ENCODE data around the gene SLC29A2.
"Not testable (repeated sequence)": the region's sequence is repeated elsewhere in the genome, so short reads cannot be mapped to it uniquely, and the experiment has no call there.

SLC29A2 gene

DNA sequence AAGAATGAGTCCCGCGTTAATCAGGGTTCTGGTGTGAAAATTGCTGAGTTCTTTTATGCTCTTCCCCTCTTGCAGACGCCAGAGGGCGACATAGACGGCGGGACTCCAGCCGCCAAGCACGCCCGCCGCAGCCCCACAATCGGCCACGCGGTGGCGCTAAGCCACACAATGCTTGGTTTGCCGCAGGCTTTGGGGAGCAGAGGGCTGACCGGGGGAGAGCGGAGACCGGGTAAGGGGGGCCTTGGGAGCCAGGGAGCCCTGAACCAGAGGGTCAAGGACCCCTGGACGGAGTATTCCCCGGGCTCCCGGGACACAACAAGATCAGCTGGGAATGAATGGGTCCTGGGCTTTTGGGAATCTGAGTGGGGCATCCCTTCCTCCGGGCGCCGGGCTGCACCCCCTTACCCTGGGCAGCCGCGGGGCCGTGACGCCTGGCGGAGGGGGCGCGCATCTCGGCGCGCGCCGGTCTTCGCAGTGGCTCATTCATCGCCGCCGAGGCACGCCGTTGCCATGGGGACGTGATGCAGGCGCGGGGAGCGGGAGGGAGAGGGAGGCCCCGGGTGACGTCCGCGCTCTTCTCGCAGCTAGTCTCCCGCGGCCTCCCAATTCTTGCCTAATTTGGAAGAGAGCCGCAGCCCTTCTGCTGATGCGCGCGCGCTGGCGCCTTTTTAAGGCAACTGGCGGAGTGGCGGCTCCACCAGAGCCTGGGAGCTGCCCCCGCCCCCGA, 37.1 kb upstream of the SLC29A2 start:
- peak overlapping the region; percentile 32 for H3K4me3 ChIP-seq
- no peaks in the 10 kb centered on the region for H3K4me1 ChIP-seq
- in situ Hi-C loops (cut with MboI; ENCODE audit: low sequenced_read_pairs) = loop anchor here (5.0 to 10.0 kb wide), 2 partner anchors 276 to 424 kb away; no protein-coding TSS in a partner anchor
- no peaks in the 10 kb centered on the region for H3K36me3 ChIP-seq (replicated peaks)
- peaks cover 7% of the 10 kb centered on the region for H3K27me3 ChIP-seq (ENCODE audit: low read depth)
- peak; percentile 85 to 95 for DNase-seq (ENCODE audit: low spot score in 2 of 2)
- H3K9me3 ChIP-seq = no peaks in the 10 kb centered on the region

DNA sequence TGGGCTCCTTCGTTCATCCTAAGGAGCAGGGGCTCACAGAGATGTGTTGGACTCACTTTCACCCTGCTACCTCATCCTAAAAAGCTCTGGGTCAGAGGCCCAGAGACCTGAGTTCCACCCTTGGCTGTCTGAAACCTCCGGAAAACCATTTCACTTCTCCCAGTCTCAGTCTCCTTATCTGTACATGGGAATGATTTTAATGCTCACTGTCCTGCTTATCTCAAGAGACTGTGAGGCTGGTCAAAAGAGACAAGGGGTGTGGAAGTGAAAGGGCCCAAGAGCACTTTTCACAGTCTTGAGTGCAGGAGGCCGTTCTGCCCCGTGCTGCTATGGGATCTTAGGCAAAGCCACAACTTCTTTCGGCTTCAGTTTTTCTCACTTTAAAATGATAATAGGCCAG, 36.1 kb upstream of the SLC29A2 start:
- no peak overlapping the region for H3K4me3 ChIP-seq
- no peaks in the 10 kb centered on the region for H3K9me3 ChIP-seq
- H3K27me3 ChIP-seq (ENCODE audit: low read depth) = peaks cover 8% of the 10 kb centered on the region
- H3K36me3 ChIP-seq (replicated peaks) = no peaks in the 10 kb centered on the region
- no peak for DNase-seq (ENCODE audit: low spot score in 2 of 2)
- in situ Hi-C loops (cut with MboI; ENCODE audit: low sequenced_read_pairs) = loop anchor here (5.0 to 10.0 kb wide), 2 partner anchors 277 to 425 kb away; no protein-coding TSS in a partner anchor
- no peaks in the 10 kb centered on the region for H3K4me1 ChIP-seq

DNA sequence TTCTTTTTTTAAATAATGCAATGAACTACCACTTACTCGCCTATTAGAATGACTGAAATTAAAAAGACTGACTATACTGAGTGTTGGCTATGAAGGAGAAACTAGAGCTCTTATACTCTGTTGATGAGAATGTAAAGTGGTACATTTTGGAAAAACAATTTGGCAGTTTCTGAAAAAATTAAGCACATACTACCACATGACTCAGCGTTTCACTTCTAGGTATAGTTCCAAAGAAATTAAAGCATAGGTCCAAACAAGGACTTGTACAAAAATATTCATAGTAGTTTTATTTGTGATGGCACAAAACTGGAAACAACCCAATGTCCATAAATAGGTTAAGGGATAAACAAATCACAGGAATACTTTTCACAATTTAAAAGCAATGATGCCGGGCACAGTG, 22.4 kb upstream of the SLC29A2 start:
- Histone ChIP-seq H3K36me3 (replicated peaks) (no peaks in the 10 kb centered on the region), H3K4me1 (no peaks in the 10 kb centered on the region), H3K4me3 (no peak overlapping the region), H3K9me3 (no peaks in the 10 kb centered on the region), H3K27me3 (ENCODE audit: low read depth) (peaks cover 20% of the 10 kb centered on the region)
- in situ Hi-C loops (cut with MboI; ENCODE audit: low sequenced_read_pairs) = no loop called here
- DNase-seq (ENCODE audit: low spot score in 2 of 2) = no peak

DNA sequence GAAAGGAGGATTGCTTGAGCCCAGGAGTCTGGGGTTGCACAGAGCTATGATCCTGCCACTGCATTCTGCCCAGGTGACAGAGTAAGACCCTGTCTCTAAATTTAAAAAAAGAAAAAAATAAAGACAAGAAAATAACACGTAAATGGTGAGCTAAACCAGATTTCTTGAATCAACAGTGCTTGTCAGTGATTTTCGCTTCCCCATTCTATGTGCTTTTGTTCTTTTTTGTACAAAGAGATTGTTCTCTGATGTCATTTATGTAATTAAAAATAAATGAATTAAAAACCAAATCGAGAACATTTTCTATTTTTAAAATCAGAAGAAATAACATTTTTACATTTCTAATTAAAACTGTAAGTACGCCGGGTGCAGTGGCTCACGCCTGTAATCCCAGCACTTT, 19.8 kb upstream of the SLC29A2 start:
- in situ Hi-C loops (cut with MboI; ENCODE audit: low sequenced_read_pairs) = no loop called here
- Histone ChIP-seq H3K36me3 (replicated peaks) (no peaks in the 10 kb centered on the region), H3K27me3 (ENCODE audit: low read depth) (peaks cover 20% of the 10 kb centered on the region), H3K9me3 (no peaks in the 10 kb centered on the region), H3K4me1 (peaks cover 2% of the 10 kb centered on the region; the same call in 1 of the 2 replicates), H3K4me3 (no peak overlapping the region)
- no peak for DNase-seq (ENCODE audit: low spot score in 2 of 2)

DNA sequence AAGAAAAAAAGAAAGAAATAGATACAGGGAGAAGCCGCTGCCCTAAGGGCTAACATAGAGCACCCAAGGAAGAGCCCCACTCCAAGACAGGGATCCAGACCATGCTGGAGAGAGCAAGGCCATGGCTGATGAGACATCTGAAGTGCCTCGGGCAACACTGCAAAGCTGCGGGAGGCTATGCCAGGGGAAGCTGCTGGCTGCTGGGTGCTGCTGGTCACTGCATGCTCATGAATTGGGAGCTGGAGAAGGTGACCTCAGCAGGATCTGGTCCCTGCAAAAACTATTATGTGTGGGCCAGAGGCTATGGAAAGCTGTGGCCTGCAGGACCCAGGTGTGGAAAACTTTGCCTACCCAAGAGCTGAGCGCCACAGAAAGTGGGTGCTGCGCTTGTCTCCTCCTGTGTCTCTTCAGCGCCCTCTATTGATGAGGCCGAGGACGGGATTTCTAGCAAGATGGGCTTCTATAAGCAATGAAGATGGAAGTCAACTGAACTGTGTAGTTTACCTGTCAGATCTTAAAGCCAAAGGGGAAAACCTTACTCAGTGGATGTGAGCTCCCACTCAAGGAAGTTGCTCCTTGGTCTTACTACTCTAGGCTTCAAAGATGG, 17.3 kb upstream of the SLC29A2 start:
- Histone ChIP-seq H3K4me1 (peaks cover 2% of the 10 kb centered on the region; the same call in 1 of the 2 replicates), H3K36me3 (replicated peaks) (no peaks in the 10 kb centered on the region), H3K4me3 (no peak overlapping the region), H3K27me3 (ENCODE audit: low read depth) (peaks cover 20% of the 10 kb centered on the region), H3K9me3 (no peaks in the 10 kb centered on the region)
- DNase-seq (ENCODE audit: low spot score in 2 of 2) = peak; percentile 63 to 86
- in situ Hi-C loops (cut with MboI; ENCODE audit: low sequenced_read_pairs) = no loop called here

DNA sequence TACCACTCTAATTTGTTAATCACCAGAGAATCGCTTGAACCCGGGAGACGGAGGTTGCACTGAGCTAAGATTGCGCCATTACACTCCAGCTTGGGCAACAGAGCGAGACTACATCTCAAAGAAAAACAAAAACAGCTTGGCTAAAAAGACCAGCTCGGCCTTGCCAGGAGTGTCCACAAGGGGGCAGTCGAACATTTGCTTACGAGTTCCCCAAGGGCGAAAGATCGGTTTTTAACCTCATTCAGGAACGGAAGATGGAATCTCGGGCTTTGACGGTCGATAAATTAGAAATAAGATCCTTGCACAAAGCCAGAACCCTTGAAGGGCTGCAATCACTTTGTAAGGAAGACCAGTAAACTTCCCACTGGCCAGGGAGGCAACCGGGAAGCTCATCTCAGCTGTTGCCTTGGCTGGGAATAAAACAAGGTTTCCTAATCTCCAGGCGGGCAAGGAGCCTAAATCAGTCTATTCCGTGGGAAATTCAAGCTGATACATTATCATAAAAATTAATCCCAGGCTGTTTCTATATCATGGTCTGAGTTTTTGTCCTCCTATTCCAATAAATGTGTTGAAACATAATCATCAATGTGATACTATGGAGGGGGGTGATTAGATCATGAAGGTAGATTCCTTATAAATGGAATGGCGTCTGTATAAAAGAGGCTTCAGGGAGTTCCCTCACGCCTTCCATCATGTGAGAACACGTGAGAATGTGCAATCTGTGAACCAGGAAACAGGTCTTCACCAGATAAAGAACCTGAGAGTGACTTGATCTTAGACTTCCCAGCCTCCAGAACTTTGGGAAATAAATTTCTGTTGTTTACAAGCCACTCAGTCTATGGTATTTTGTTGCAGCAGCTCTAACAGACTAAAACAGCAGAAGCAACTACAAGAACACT, 14.9 kb upstream of the SLC29A2 start:
- DNase-seq (ENCODE audit: low spot score in 2 of 2) = peak; percentile 72 to 93
- Histone ChIP-seq H3K4me3 (peak overlapping the region; percentile 5; the same call in 1 of the 2 replicates), H3K27me3 (ENCODE audit: low read depth) (peaks cover 13% of the 10 kb centered on the region), H3K9me3 (no peaks in the 10 kb centered on the region), H3K36me3 (replicated peaks) (no peaks in the 10 kb centered on the region), H3K4me1 (peaks cover 2% of the 10 kb centered on the region; the same call in 1 of the 2 replicates)
- in situ Hi-C loops (cut with MboI; ENCODE audit: low sequenced_read_pairs) = no loop called here

DNA sequence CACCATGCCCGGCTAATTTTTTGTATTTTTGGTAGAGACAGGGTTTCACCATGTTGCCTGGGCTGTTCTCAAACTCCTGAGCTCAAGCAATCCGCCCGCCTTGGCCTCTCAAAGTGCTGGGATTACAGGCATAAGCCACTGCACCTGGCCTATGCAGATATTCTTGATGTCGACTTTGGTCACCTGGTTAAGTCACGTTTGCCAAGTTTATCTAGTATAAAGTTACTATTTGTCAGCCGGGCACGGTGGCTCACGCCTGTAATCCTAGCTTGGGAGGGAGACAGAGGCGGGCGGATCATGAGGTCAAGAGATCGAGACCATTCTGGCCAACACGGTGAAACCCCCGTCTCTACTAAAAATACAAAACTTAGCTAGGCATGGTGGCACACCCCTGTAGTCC, 12.8 kb upstream of the SLC29A2 start:
- H3K36me3 ChIP-seq (replicated peaks); in situ Hi-C loops (cut with MboI; ENCODE audit: low sequenced_read_pairs); H3K4me1 ChIP-seq; DNase-seq (ENCODE audit: low spot score in 2 of 2); H3K27me3 ChIP-seq (ENCODE audit: low read depth); H3K4me3 ChIP-seq; H3K9me3 ChIP-seq: not testable (repeated sequence)

DNA sequence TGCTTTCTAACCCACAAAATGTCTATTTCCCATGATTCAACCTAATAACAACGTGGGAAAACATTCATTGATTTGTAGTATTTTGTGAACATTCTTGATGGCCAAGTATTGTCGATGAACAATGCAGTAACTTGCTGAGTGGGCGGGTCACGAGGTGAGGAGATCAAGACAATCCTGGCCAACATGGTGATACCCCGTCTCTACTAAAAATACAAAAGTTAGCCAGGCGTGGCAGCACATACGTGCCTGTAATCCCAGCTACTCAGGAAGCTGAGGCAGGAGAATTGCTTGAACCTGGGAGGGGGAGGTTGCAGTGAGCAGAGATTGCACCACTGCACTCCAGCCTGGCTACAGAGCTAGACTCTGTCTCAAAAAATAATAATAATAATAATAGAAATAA, 8.7 kb upstream of the SLC29A2 start:
- H3K27me3 ChIP-seq (ENCODE audit: low read depth); H3K9me3 ChIP-seq; in situ Hi-C loops (cut with MboI; ENCODE audit: low sequenced_read_pairs); H3K36me3 ChIP-seq (replicated peaks); H3K4me3 ChIP-seq; DNase-seq (ENCODE audit: low spot score in 2 of 2); H3K4me1 ChIP-seq: not testable (repeated sequence)

DNA sequence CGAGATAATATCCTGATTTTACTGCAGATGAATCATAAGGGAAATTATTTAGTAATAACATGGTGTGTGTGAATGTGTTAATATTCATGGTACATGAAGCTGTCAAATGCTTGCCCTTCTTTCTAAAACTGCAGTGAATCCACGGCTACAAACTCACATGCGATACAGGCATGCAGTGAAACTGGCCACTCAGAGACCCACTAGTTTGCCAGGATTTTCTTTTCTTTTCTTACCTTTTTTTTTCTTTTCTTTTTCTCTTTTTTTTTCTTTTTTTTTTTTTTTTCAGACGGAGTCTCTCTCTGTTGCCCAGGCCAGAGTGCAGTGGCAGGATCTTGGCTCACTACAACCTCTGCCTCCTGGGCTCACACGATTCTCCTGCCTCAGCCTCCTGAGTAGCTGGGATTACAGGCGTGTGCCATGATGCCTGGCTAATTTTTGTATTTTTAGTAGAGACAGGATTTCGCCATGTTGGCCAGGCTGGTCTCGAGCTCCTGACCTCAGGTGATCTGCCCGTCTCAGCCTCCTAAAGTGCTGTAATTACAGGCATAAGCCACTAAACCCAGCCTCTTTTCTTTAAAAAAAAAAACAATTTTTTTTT, 2.2 kb upstream of the SLC29A2 start:
- H3K4me3 ChIP-seq; H3K9me3 ChIP-seq; in situ Hi-C loops (cut with MboI; ENCODE audit: low sequenced_read_pairs); H3K27me3 ChIP-seq (ENCODE audit: low read depth); DNase-seq (ENCODE audit: low spot score in 2 of 2): not testable (repeated sequence)
- Histone ChIP-seq H3K4me1 (peaks cover 11% of the 10 kb centered on the region), H3K36me3 (replicated peaks) (peaks cover 15% of the 10 kb centered on the region)

DNA sequence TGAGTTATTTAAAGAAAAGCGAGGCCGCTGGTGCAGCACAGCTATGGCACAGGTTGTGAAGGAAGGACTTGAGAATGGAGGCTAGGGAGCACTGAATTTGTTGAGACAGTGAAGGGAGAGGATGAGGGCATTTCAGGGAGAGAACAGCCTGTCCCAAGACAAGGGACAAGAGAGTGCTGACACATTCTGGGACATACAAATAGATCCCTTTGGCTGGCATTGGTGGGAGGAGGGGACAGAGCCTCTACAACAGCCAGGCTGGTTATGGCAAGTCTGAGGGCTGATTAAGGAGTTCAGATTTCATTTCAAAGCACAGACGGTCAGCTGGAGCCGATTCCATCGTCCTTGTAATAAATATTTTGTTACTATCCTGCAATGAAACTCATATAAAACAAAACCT, 1.7 kb upstream of the SLC29A2 start:
- in situ Hi-C loops (cut with MboI; ENCODE audit: low sequenced_read_pairs) = no loop called here
- no peak for DNase-seq (ENCODE audit: low spot score in 2 of 2)
- Histone ChIP-seq H3K4me3 (no peak overlapping the region), H3K27me3 (ENCODE audit: low read depth) (no peaks in the 10 kb centered on the region), H3K4me1 (peaks cover 11% of the 10 kb centered on the region), H3K9me3 (no peaks in the 10 kb centered on the region), H3K36me3 (replicated peaks) (peaks cover 20% of the 10 kb centered on the region)

DNA sequence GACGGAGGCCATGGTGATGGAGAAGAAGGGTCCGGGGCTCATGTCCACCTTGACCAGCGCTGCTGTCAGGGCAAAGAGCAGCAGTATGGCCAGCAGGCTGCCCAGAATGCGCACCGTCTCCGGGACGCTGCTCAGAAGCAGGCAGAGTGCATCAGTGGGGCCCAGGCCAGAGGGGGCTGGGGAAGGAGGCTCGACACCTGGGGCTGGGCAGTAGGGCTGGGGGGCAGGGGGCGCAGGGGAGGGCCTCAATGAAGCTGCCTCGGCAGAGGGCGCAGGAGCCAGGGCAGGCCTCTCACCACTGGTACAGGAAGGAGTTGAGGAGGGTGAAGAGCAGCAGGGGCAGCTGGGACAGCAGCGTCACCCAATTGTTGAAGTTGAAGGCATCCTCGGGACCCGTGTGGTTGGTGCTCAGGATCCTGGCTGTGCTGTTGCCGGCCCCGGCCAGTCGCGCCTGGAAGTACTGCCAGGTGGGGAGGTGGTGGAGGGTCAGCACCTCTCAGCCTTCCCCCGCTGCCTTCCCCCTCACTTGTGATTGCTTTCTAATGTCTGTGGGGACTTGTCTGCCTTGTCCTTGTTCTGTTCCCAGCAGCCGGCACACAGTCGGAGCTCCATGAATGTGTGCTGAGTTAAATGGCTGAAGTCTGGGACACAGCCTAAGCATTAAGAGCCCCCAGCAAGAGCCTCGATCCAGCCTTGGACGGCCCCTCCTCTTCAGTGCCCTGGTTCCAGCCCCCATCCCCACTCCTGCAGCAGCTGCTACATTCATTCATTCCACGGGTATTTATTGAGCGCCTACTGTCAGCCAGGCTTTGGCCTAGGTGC, 2.3 kb downstream of the SLC29A2 start:
- Histone ChIP-seq H3K27me3 (ENCODE audit: low read depth) (no peaks in the 10 kb centered on the region), H3K4me1 (peaks cover 11% of the 10 kb centered on the region), H3K9me3 (no peaks in the 10 kb centered on the region), H3K4me3 (no peak overlapping the region), H3K36me3 (replicated peaks) (peaks cover 57% of the 10 kb centered on the region)
- DNase-seq (ENCODE audit: low spot score in 2 of 2) = no peak
- in situ Hi-C loops (cut with MboI; ENCODE audit: low sequenced_read_pairs) = no loop called here

DNA sequence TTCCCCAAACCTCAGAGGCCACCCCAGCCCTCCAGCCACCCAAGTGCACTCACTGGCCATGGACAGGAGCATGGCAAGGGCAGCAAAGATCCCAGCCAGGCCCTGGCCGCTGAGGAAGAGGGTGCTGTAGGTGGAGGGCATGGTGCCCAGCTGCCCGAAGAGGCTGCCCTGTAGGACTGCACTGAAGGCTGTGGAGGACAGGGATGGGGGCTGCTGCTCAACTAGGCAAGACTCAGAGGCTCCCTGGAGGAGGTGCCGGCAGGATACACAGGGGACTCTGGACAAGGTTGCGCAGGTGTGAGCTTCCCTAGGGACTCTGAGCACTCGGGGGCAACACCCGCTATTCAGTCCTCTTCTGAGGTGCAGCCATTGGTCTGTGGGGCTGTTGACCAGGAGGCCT, 3.1 kb downstream of the SLC29A2 start:
- no peaks in the 10 kb centered on the region for H3K27me3 ChIP-seq (ENCODE audit: low read depth)
- no peak for DNase-seq (ENCODE audit: low spot score in 2 of 2)
- H3K36me3 ChIP-seq (replicated peaks) = peaks cover 61% of the 10 kb centered on the region
- no peak overlapping the region for H3K4me3 ChIP-seq
- H3K9me3 ChIP-seq = no peaks in the 10 kb centered on the region
- in situ Hi-C loops (cut with MboI; ENCODE audit: low sequenced_read_pairs) = no loop called here
- peaks cover 9% of the 10 kb centered on the region for H3K4me1 ChIP-seq

Measured in HAP-1 (cell line).